ENCODE measurements around the gene SEL1L2.

Gene SEL1L2

GRCh38 chr20:13809855-13810254 lies 180.6 kb downstream of the SEL1L2 start:
- no peak for DNase-seq

- DNase-seq: no peak
These were observed 181.0 kb downstream of the SEL1L2 start for GRCh38 chr20:13809373-13809772.

- DNase-seq: no peak
These were observed 189.7 kb downstream of the SEL1L2 start for GRCh38 chr20:13800728-13801134.

- DNase-seq: no peak
These were observed 190.4 kb downstream of the SEL1L2 start for GRCh38 chr20:13799974-13800373.
